H1 (cell line): ENCODE data around the gene BCAS3. TPM values are rescaled to one million over a fixed set of nuclear protein-coding genes. Genes with fewer than 3 reads are reported as not detected.

Experiments used
- CTCF ChIA-PET: fragments of 300-600 bp; sonication (Branson Sonifier 250); formaldehyde crosslinking; loops from one replicate; lab custom pipeline; 2021; ENCODE audit not compliant: partially characterized antibody; lab: Charles Lee
- POLR2A ChIA-PET: fragments of 300-600 bp; sonication (Branson Sonifier 250); formaldehyde crosslinking; loops from one replicate; lab custom pipeline; 2021; ENCODE audit warnings: inconsistent platforms; ENCODE audit not compliant: partially characterized antibody; lab: Charles Lee
- DNase-seq, 2 experiments: peaks; one replicate each; pipeline versions ENCODE4 v3.0.0 to v3.0.0-alpha.2; 2010 to 2022; ENCODE audit warnings: low spot score in 2 of 2, low read depth in 1 of 2, mixed read lengths in 1 of 2
- FAIRE-seq: peaks from 2 replicates; lab custom pipeline; 2011; peaks lifted over from hg19 to GRCh38; lab: Jason Lieb, UNC
- H2AFZ ChIP-seq: 2 replicates; pipeline ENCODE4 v1.8.1; 2012; ENCODE audit warnings: low read length, inconsistent platforms
- H2AK5ac ChIP-seq: 2 replicates; pipeline ENCODE4 v1.6.1; 2013; ENCODE audit warnings: low read depth, low read length
- H2BK120ac ChIP-seq: replicated peaks from 2 replicates; pipeline ENCODE3; 2013; ENCODE audit warnings: low read depth, low read length, inconsistent platforms
- H2BK12ac ChIP-seq: 2 replicates; pipeline ENCODE4 v1.6.1; 2013; ENCODE audit warnings: low read depth, low read length
- H2BK15ac ChIP-seq: 2 replicates; pipeline ENCODE4 v1.6.1; 2013; ENCODE audit warnings: low read length
- H2BK20ac ChIP-seq: 2 replicates; pipeline ENCODE4 v1.6.1; 2013; ENCODE audit warnings: low read length
- H2BK5ac ChIP-seq: 2 replicates; pipeline ENCODE4 v1.6.1; 2013; ENCODE audit warnings: low read depth, low read length
- H3K14ac ChIP-seq: 2 replicates; pipeline ENCODE4 v1.6.1; 2013; ENCODE audit warnings: inconsistent platforms; ENCODE audit not compliant: insufficient read length
- H3K18ac ChIP-seq: 2 replicates; pipeline ENCODE4 v1.6.1; 2013; ENCODE audit warnings: low read length; ENCODE audit errors: extremely low read depth
- H3K23ac ChIP-seq: 2 replicates; pipeline ENCODE4 v1.6.1; 2013; ENCODE audit warnings: inconsistent platforms; ENCODE audit not compliant: insufficient read length
- H3K23me2 ChIP-seq: 2 replicates; pipeline ENCODE4 v1.6.1; 2013; ENCODE audit warnings: low read depth, low read length
- H3K27ac ChIP-seq: 2 replicates; pipeline ENCODE4 v1.6.1; 2011; ENCODE audit warnings: low read depth, low read length, inconsistent platforms
- H3K27me3 ChIP-seq, 4 experiments: replicated peaks in 1 of 4; 1 replicate in 1 of 4; 2 replicates in 3 of 4; pipeline versions ENCODE4 v1.6.1 to v1.8.1; 2011 to 2013; ENCODE audit warnings: low read length in 3 of 4, mild to moderate bottlenecking in 3 of 4, inconsistent platforms in 2 of 4, mixed read lengths in 2 of 4, moderate library complexity in 1 of 4; ENCODE audit not compliant: control insufficient read depth in 3 of 4, insufficient read depth in 3 of 4; ENCODE audit errors: extremely low read depth in 1 of 4
- H3K36me3 ChIP-seq, 4 experiments: 2 replicates each; pipeline versions ENCODE4 v1.6.1 to v1.8.1; 2011 to 2013; ENCODE audit warnings: mild to moderate bottlenecking in 4 of 4, low read length in 3 of 4, moderate library complexity in 2 of 4, control low read depth in 1 of 4, inconsistent platforms in 1 of 4; ENCODE audit not compliant: insufficient read depth in 4 of 4, control insufficient read depth in 2 of 4
- H3K4ac ChIP-seq: replicated peaks from 2 replicates; pipeline ENCODE3; 2013; ENCODE audit warnings: low read length, low read depth, mixed read lengths, inconsistent platforms; ENCODE audit not compliant: insufficient read length
- H3K4me1 ChIP-seq, 4 experiments: replicated peaks in 1 of 4; 1 replicate in 1 of 4; 2 replicates in 3 of 4; pipeline versions ENCODE4 v1.6.1 to v1.8.1; 2011 to 2013; ENCODE audit warnings: low read length in 3 of 4, inconsistent platforms in 2 of 4, mixed read lengths in 1 of 4; ENCODE audit not compliant: insufficient read depth in 4 of 4, control insufficient read depth in 3 of 4
- H3K4me2 ChIP-seq, 2 experiments: 2 replicates each; pipeline versions ENCODE4 v1.6.1 to v1.8.1; 2011 to 2013; ENCODE audit warnings: low read depth in 2 of 2, low read length in 2 of 2, control low read depth in 1 of 2, inconsistent platforms in 1 of 2, mild to moderate bottlenecking in 1 of 2; ENCODE audit not compliant: insufficient read depth in 1 of 2
- H3K4me3 ChIP-seq, 4 experiments: fragments of 200-600, 300-600 bp in 1 of 4; sonication (generic), shearing (Covaris generic), sonication (Bioruptor Twin) in 1 of 4; 2 replicates each; pipeline versions ENCODE4 v1.5.1 to v1.8.1; 2011 to 2016; ENCODE audit warnings: low read length in 4 of 4, low read depth in 3 of 4, control low read depth in 2 of 4, inconsistent platforms in 2 of 4, mild to moderate bottlenecking in 2 of 4, mixed read lengths in 1 of 4, moderate library complexity in 1 of 4; ENCODE audit not compliant: insufficient read depth in 2 of 4; ENCODE audit errors: extremely low read depth in 1 of 4
- H3K56ac ChIP-seq: replicated peaks from 2 replicates; pipeline ENCODE3; 2013; ENCODE audit warnings: low read depth, mild to moderate bottlenecking, mixed read lengths, low read length, inconsistent platforms; ENCODE audit not compliant: insufficient read length
- H3K79me1 ChIP-seq: 2 replicates; pipeline ENCODE4 v1.6.1; 2013; ENCODE audit warnings: low read depth, low read length, control low read depth
- H3K79me2 ChIP-seq, 2 experiments: 2 replicates each; pipeline versions ENCODE4 v1.6.1 to v1.8.1; 2012 to 2013; ENCODE audit warnings: low read length in 2 of 2, mild to moderate bottlenecking in 2 of 2, inconsistent platforms in 1 of 2; ENCODE audit not compliant: insufficient read depth in 2 of 2, control insufficient read depth in 1 of 2
- H3K9ac ChIP-seq, 4 experiments: replicated peaks in 1 of 4; 1 replicate in 1 of 4; 2 replicates in 3 of 4; pipeline versions ENCODE4 v1.6.1 to v1.8.1; 2011 to 2013; ENCODE audit warnings: low read depth in 3 of 4, low read length in 3 of 4, control low read depth in 2 of 4, mild to moderate bottlenecking in 2 of 4, moderate library complexity in 2 of 4, inconsistent platforms in 1 of 4; ENCODE audit errors: extremely low read depth in 1 of 4
- H3K9me3 ChIP-seq, 2 experiments: 2 replicates each; pipeline versions ENCODE4 v1.6.1 to v1.8.1; 2012 to 2013; ENCODE audit warnings: mild to moderate bottlenecking in 2 of 2, moderate library complexity in 2 of 2, control low read depth in 1 of 2, inconsistent platforms in 1 of 2, low read depth in 1 of 2, low read length in 1 of 2, mixed read lengths in 1 of 2; ENCODE audit not compliant: insufficient read depth in 2 of 2
- H4K20me1 ChIP-seq, 2 experiments: replicated peaks in 1 of 2; 2 replicates each; pipeline versions ENCODE3 to v1.8.1; 2011 to 2013; ENCODE audit warnings: inconsistent platforms in 2 of 2, low read length in 2 of 2, mild to moderate bottlenecking in 1 of 2; ENCODE audit not compliant: insufficient read depth in 2 of 2, control insufficient read depth in 1 of 2
- H4K5ac ChIP-seq: 2 replicates; pipeline ENCODE4 v1.6.1; 2013; ENCODE audit warnings: low read length, low read depth, mixed read lengths, inconsistent platforms; ENCODE audit not compliant: insufficient read length
- H4K8ac ChIP-seq: 2 replicates; pipeline ENCODE4 v1.8.0; 2013; ENCODE audit warnings: mild to moderate bottlenecking, moderate library complexity, low read length, inconsistent platforms; ENCODE audit not compliant: insufficient read depth; ENCODE audit errors: extremely low read depth
- H4K91ac ChIP-seq: replicated peaks from 2 replicates; pipeline ENCODE3; 2013; ENCODE audit warnings: low read length, mixed read lengths, inconsistent platforms; ENCODE audit not compliant: insufficient read length
- BCL11A ChIP-seq, 2 experiments: IDR thresholded peaks; one replicate each; pipeline ENCODE4 v1.6.1; 2011; ENCODE audit warnings: low read depth in 2 of 2, low read length in 2 of 2, mild to moderate bottlenecking in 2 of 2
- CEBPB ChIP-seq: IDR thresholded peaks from 2 replicates; pipeline ENCODE4 v1.6.1; 2012; ENCODE audit warnings: low read depth, low read length
- EGR1 ChIP-seq: IDR thresholded peaks from 2 replicates; pipeline ENCODE4 v1.6.1; 2011; ENCODE audit warnings: low read depth, low read length, borderline replicate concordance
- FOSL1 ChIP-seq: IDR thresholded peaks from 2 replicates; pipeline ENCODE4 v1.6.1; 2011; ENCODE audit warnings: mild to moderate bottlenecking, low read depth, low read length, moderate library complexity; ENCODE audit not compliant: insufficient read depth
- GABPA ChIP-seq: IDR thresholded peaks from 2 replicates; pipeline ENCODE4 v1.6.1; 2011; ENCODE audit warnings: mild to moderate bottlenecking, low read length, moderate library complexity, borderline replicate concordance; ENCODE audit not compliant: insufficient read depth
- JUND ChIP-seq: IDR thresholded peaks from 2 replicates; pipeline ENCODE4 v1.6.1; 2011; ENCODE audit warnings: mild to moderate bottlenecking, improper control_type of control experiment, low read length
- KDM4A ChIP-seq: IDR thresholded peaks from one replicate; pipeline ENCODE4 v1.7.1; 2012; ENCODE audit warnings: low read depth, mild to moderate bottlenecking, moderate library complexity, low read length, inconsistent platforms; ENCODE audit not compliant: severe bottlenecking
- MAX ChIP-seq: IDR thresholded peaks from 2 replicates; pipeline ENCODE4 v1.6.1; 2012; ENCODE audit warnings: inconsistent platforms
- POLR2AphosphoS5 ChIP-seq: IDR thresholded peaks from 2 replicates; pipeline ENCODE4 v1.6.1; 2011; ENCODE audit warnings: low read depth, low read length
- POU5F1 ChIP-seq: IDR thresholded peaks from 2 replicates; pipeline ENCODE4 v1.6.1; 2011; ENCODE audit warnings: low read depth, mild to moderate bottlenecking, low read length, moderate library complexity
- SIN3A ChIP-seq, 2 experiments: IDR thresholded peaks in 1 of 2; conservative IDR thresholded peaks in 1 of 2; 2 replicates each; pipeline ENCODE4 v1.6.1; 2011 to 2012; ENCODE audit warnings: low read length in 2 of 2, improper control_type of control experiment in 1 of 2, low read depth in 1 of 2, mild to moderate bottlenecking in 1 of 2
- SIX5 ChIP-seq: IDR thresholded peaks from 2 replicates; pipeline ENCODE4 v1.6.1; 2011; ENCODE audit warnings: mild to moderate bottlenecking, low read depth, low read length
- TAF1 ChIP-seq: IDR thresholded peaks from 2 replicates; pipeline ENCODE4 v1.6.1; 2011; ENCODE audit warnings: mild to moderate bottlenecking, low read depth, low read length
- YY1 ChIP-seq: IDR thresholded peaks from 2 replicates; pipeline ENCODE4 v1.6.1; 2011; ENCODE audit warnings: low read depth, mild to moderate bottlenecking, low read length
- ZNF274 ChIP-seq: IDR thresholded peaks from 2 replicates; pipeline ENCODE4 v1.7.0; 2012; ENCODE audit warnings: low read length, borderline replicate concordance; ENCODE audit errors: extremely low read depth
- WGBS, 2 experiments: shearing (Covaris generic) in 1 of 2; methylation state at CpG; one replicate each; pipeline versions ENCODE4 v1.1.6 to v1.1.7; 2013 to 2015; ENCODE audit warnings: low lambda C conversion rate in 2 of 2, mixed read lengths in 2 of 2, inconsistent platforms in 1 of 2, low coverage in 1 of 2, missing lambda C conversion rate in 1 of 2; ENCODE audit not compliant: insufficient replicate concordance in 2 of 2, insufficient coverage in 1 of 2, insufficient read length in 1 of 2; ENCODE audit errors: extremely low coverage in 1 of 2, missing lambda C conversion rate in 1 of 2; 5-methylcytosine and 5-hydroxymethylcytosine counted together
- polyA plus RNA-seq, 7 experiments: library from polyadenylated mRNA; depleted of rRNA in 3 of 7; stranded (reverse) in 5 of 7; unstranded in 2 of 7; fragments of >200 nt in 5 of 7; fragments of 200-250 nt in 2 of 7; gene quantifications; 1 replicate in 5 of 7; 2 replicates in 1 of 7; 4 replicates in 1 of 7; pipeline versions ENCODE4 v1.2.1 to v1.2.3, GENCODE V29; 2011 to 2013; ENCODE audit warnings: missing spikeins in 2 of 7, mixed read lengths in 2 of 7
- total RNA-seq: library from RNA; stranded (reverse); fragmentation: NEBNext Ultra II Directional; extraction: Animal tissue kit (Norgen Biotek cat#: 25700); gene quantifications from 2 replicates; pipeline ENCODE4 v1.2.1, GENCODE V29; 2021

Gene BCAS3
- total and polyA plus RNA-seq, 2 of the 8 experiments (the other 6 are each of a cell fraction or from before 2014, with no cell fraction given): 9.9 to 13.3 TPM

GRCh38 chr17:61179380-61179806 is 501.7 kb downstream of the BCAS3 start:
- H3K9me3 ChIP-seq: no peaks in the 10 kb centered on the region
- no peak overlapping the region for H3K4me3 ChIP-seq
- H3K4ac ChIP-seq: no peak overlapping the region
- H4K5ac ChIP-seq: no peak overlapping the region
- no peak overlapping the region for H4K91ac ChIP-seq
- H3K4me1 ChIP-seq: peaks cover 0 to 4% (median 0%) of the 10 kb centered on the region in 4 experiments; a peak in 1 of 7 replicates
- ChIA-PET POLR2A (interaction anchor here (2.0 kb wide), 1 partner anchor 10 kb away, joined by 4 read pairs; no protein-coding TSS in a partner anchor), CTCF (interaction anchor here (0.7 to 1.2 kb wide), 3 partner anchors 10 to 127 kb away, joined by 3 to 4 read pairs (median 3); no protein-coding TSS in a partner anchor)
- H2BK15ac ChIP-seq: no peak overlapping the region
- no peak overlapping the region for H2BK20ac ChIP-seq
- H3K23ac ChIP-seq: no peak overlapping the region
- no peaks in the 10 kb centered on the region for H3K79me2 ChIP-seq
- FAIRE-seq: no peak
- peak overlapping the region in 1 of 4 experiments; percentile 8; a peak in 1 of 7 replicates for H3K9ac ChIP-seq
- no peaks in the 10 kb centered on the region for H4K20me1 ChIP-seq
- no peak overlapping the region for H2BK5ac ChIP-seq
- H3K4me2 ChIP-seq: no peak overlapping the region
- no peak overlapping the region for H2AFZ ChIP-seq
- WGBS, 2 experiments: 90% methylated on average over 2 of the region's 2 CpGs; no CpG with 5 or more reads in 1 of the 2 experiments
- H3K27me3 ChIP-seq: no peaks in the 10 kb centered on the region
- H4K8ac ChIP-seq: no peak overlapping the region
- no peak for DNase-seq
- H3K27ac ChIP-seq: no peak overlapping the region
- no peak overlapping the region for H2BK120ac ChIP-seq
- H3K79me1 ChIP-seq: no peaks in the 10 kb centered on the region
- H3K23me2 ChIP-seq: no peaks in the 10 kb centered on the region
- H3K18ac ChIP-seq: no peak overlapping the region
- H3K14ac ChIP-seq: no peak overlapping the region
- no peaks in the 10 kb centered on the region for H3K36me3 ChIP-seq
- H2AK5ac ChIP-seq: no peak overlapping the region
- no peak overlapping the region for H3K56ac ChIP-seq
- H2BK12ac ChIP-seq: no peak overlapping the region
- no peak for TF ChIP-seq EGR1
- no peak for TF ChIP-seq BCL11A (IDR thresholded peaks at IDR 0.05; ENCODE audit: low read depth in 2 of 2, low read length in 2 of 2)
- TF ChIP-seq SIX5: no peak
- no peak for TF ChIP-seq MAX
- no peak for TF ChIP-seq SIN3A (conservative IDR thresholded peaks at IDR 0.05 in 1 of 2, IDR thresholded peaks at IDR 0.05 in 1 of 2; ENCODE audit: low read depth in 1 of 2, low read length in 2 of 2)
- TF ChIP-seq POU5F1: no peak
- no peak for TF ChIP-seq YY1
- TF ChIP-seq FOSL1: no peak
- no peak for TF ChIP-seq JUND
- TF ChIP-seq POLR2AphosphoS5: no peak
- TF ChIP-seq ZNF274: no peak
- no peak for TF ChIP-seq KDM4A
- no peak for TF ChIP-seq GABPA
- TF ChIP-seq TAF1: no peak
- TF ChIP-seq CEBPB: no peak
